ENCODE data around the gene DOK4. TPM values are rescaled to one million over a fixed set of nuclear protein-coding genes. Genes with fewer than 3 reads are reported as not detected.

Gene DOK4
- total RNA-seq, 4 donors from 2014 or later, result 16.6 to 36.6 (median 26.6) TPM

- peaks cover 0 to 38% (median 23%) of the 10 kb centered on the region in 3 donors for H3K4me1 ChIP-seq
- no peak for ATAC-seq
- TF ChIP-seq EP300 (IDR thresholded peaks at IDR 0.05) (no peak), POLR2AphosphoS5 (IDR thresholded peaks at IDR 0.05) (no peak), CTCF (IDR thresholded peaks at IDR 0.05) (no peak), POLR2A (IDR thresholded peaks at IDR 0.05) (no peak)
- 92 to 95% methylated on average over 8 to 15 of the region's 19 CpGs for WGBS, 2 donors (ENCODE audit: low coverage in 1 of 2)
- no peaks in the 10 kb centered on the region for H3K9me3 ChIP-seq
- no peaks in the 10 kb centered on the region for H3K27me3 ChIP-seq
- H3K27ac ChIP-seq, result no peak overlapping the region
- H3K36me3 ChIP-seq, result peaks cover 0 to 29% of the 10 kb centered on the region in 2 donors
- H3K4me3 ChIP-seq, result no peak overlapping the region
These were observed 41.5 kb upstream of the DOK4 start for GRCh38 chr16:57527610-57528360.

DNA sequence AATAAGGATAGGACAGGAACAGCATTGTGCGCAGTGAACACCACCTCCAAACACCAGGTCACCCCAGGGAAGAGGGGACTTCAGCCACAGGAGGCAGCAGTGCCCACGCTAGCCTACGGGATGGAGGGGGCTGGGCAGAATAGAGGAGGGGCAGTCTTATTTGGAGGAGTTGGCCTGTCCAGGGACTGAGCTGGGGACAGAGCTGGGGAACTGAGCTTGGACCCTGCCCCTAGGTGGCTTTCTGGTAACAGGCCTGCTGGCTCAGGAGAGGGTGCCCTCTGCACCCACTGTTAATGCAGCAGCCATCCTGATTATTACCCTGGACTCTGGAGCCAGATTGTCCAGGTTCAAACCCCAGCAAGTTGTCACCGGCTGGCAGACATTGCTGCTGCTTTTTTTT lies 40.7 kb upstream of the DOK4 start:
- no peaks in the 10 kb centered on the region for H3K9me3 ChIP-seq
- peaks cover 0 to 31% (median 17%) of the 10 kb centered on the region in 3 donors for H3K4me1 ChIP-seq
- TF ChIP-seq POLR2A (IDR thresholded peaks at IDR 0.05) (no peak), CTCF (IDR thresholded peaks at IDR 0.05) (no peak), EP300 (IDR thresholded peaks at IDR 0.05) (no peak), POLR2AphosphoS5 (IDR thresholded peaks at IDR 0.05) (no peak)
- 67 to 83% methylated on average over 1 to 3 of the region's 4 CpGs for WGBS, 2 donors (ENCODE audit: low coverage in 1 of 2)
- no peak overlapping the region for H3K27ac ChIP-seq
- peaks cover 0 to 36% of the 10 kb centered on the region in 2 donors for H3K36me3 ChIP-seq
- H3K4me3 ChIP-seq, result no peak overlapping the region
- H3K27me3 ChIP-seq, result no peaks in the 10 kb centered on the region
- no peak for ATAC-seq

GRCh38 chr16:57526498-57526897 lies 40.2 kb upstream of the DOK4 start:
- Histone ChIP-seq H3K36me3 (peaks cover 0 to 41% of the 10 kb centered on the region in 2 donors), H3K4me3 (no peak overlapping the region), H3K4me1 (peaks cover 0 to 25% (median 17%) of the 10 kb centered on the region in 3 donors), H3K27me3 (no peaks in the 10 kb centered on the region), H3K27ac (no peak overlapping the region), H3K9me3 (no peaks in the 10 kb centered on the region)
- 63 to 88% methylated on average over 2 to 3 of the region's 6 CpGs for WGBS, 2 donors (ENCODE audit: low coverage in 1 of 2)
- TF ChIP-seq EP300 (IDR thresholded peaks at IDR 0.05), result no peak
- ATAC-seq, result no peak

DNA sequence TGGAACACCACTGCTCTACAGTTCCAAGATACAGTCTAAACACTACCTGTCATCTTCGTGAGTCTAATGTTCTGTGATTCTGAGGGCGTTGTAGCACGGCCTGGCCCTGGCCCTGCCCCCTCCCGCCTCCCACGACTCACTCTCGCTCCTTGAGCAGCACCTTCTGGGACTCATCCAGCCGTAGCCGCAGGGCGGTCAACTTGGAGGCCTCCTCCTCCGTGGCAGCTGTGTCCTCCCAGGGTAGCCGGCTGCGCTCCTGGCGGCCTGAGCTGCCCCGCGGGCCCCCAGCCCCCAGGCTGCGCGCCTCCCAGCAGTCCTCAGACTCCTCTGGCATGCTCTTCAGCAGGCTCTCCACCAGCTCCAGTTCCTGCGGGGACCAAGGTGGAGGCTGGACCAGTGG lies 39.5 kb upstream of the DOK4 start:
- Histone ChIP-seq H3K9me3 (no peaks in the 10 kb centered on the region), H3K36me3 (peaks cover 0 to 48% of the 10 kb centered on the region in 2 donors), H3K4me3 (no peak overlapping the region), H3K27ac (no peak overlapping the region), H3K4me1 (peaks cover 0 to 18% (median 13%) of the 10 kb centered on the region in 3 donors), H3K27me3 (no peaks in the 10 kb centered on the region)
- ATAC-seq, result no peak
- TF ChIP-seq POLR2AphosphoS5 (IDR thresholded peaks at IDR 0.05), result no peak
- no peak for TF ChIP-seq CTCF (IDR thresholded peaks at IDR 0.05)
- TF ChIP-seq EP300 (IDR thresholded peaks at IDR 0.05), result no peak
- no peak for TF ChIP-seq POLR2A (IDR thresholded peaks at IDR 0.05)
- 67 to 71% methylated on average over 2 to 10 of the region's 18 CpGs for WGBS, 2 donors (ENCODE audit: low coverage in 1 of 2)

GRCh38 chr16:57522960-57523359 lies 36.7 kb upstream of the DOK4 start:
- H3K4me1 ChIP-seq, result peaks cover 0 to 7% (median 0%) of the 10 kb centered on the region in 3 donors
- no peak for TF ChIP-seq CTCF (IDR thresholded peaks at IDR 0.05)
- TF ChIP-seq EP300 (IDR thresholded peaks at IDR 0.05), result no peak
- no peak for TF ChIP-seq POLR2AphosphoS5 (IDR thresholded peaks at IDR 0.05)
- no peak for TF ChIP-seq POLR2A (IDR thresholded peaks at IDR 0.05)
- H3K27ac ChIP-seq, result no peak overlapping the region
- H3K36me3 ChIP-seq, result peaks cover 0 to 61% of the 10 kb centered on the region in 2 donors
- no peak overlapping the region for H3K4me3 ChIP-seq
- ATAC-seq, result no peak
- no peaks in the 10 kb centered on the region for H3K9me3 ChIP-seq
- 78 to 91% methylated on average over 4 to 7 of the region's 8 CpGs for WGBS, 2 donors (ENCODE audit: low coverage in 1 of 2)
- no peaks in the 10 kb centered on the region for H3K27me3 ChIP-seq

Data from gastroesophageal sphincter (tissue), 4 donors.